HUES48 (cell line): ENCODE measurements around the gene NFIC.

Experiments
- H3K27ac ChIP-seq: one replicate; pipeline ENCODE4 v1.7.0; 2013; ENCODE audit warnings: low read depth, low read length, inconsistent platforms
- H3K27me3 ChIP-seq: 2 replicates; pipeline ENCODE4 v1.6.1; 2013; ENCODE audit warnings: mild to moderate bottlenecking, low read length; ENCODE audit not compliant: control insufficient read depth, insufficient read depth
- H3K36me3 ChIP-seq: 2 replicates; pipeline ENCODE4 v1.6.1; 2013; ENCODE audit warnings: low read length; ENCODE audit not compliant: control insufficient read depth, insufficient read depth
- H3K4me1 ChIP-seq: 2 replicates; pipeline ENCODE4 v1.6.1; 2013; ENCODE audit warnings: mild to moderate bottlenecking, low read length; ENCODE audit not compliant: control insufficient read depth, insufficient read depth
- H3K4me3 ChIP-seq: 2 replicates; pipeline ENCODE4 v1.5.1; 2013; ENCODE audit warnings: mild to moderate bottlenecking, low read depth, low read length
- H3K9ac ChIP-seq: 2 replicates; pipeline ENCODE4 v1.6.1; 2013; ENCODE audit warnings: mild to moderate bottlenecking, low read depth, low read length, moderate library complexity
- H3K9me3 ChIP-seq: 2 replicates; pipeline ENCODE4 v1.6.1; 2013; ENCODE audit warnings: low read length; ENCODE audit not compliant: control insufficient read depth, insufficient read depth

The NFIC gene

GRCh38 chr19:3404324-3405260 is 38.2 kb downstream of the NFIC start:
- no peaks in the 10 kb centered on the region for H3K4me1 ChIP-seq
- H3K27me3 ChIP-seq = no peaks in the 10 kb centered on the region
- H3K36me3 ChIP-seq = no peaks in the 10 kb centered on the region
- no peak overlapping the region for H3K4me3 ChIP-seq
- H3K9ac ChIP-seq = no peak overlapping the region
- no peaks in the 10 kb centered on the region for H3K9me3 ChIP-seq
- H3K27ac ChIP-seq = no peak overlapping the region

GRCh38 chr19:3405261-3405653 is 38.9 kb downstream of the NFIC start:
- Histone ChIP-seq H3K27me3 (no peaks in the 10 kb centered on the region), H3K4me1 (no peaks in the 10 kb centered on the region), H3K36me3 (no peaks in the 10 kb centered on the region), H3K9ac (no peak overlapping the region), H3K4me3 (no peak overlapping the region), H3K27ac (no peak overlapping the region), H3K9me3 (no peaks in the 10 kb centered on the region)

- no peak overlapping the region for H3K9ac ChIP-seq
- no peaks in the 10 kb centered on the region for H3K27me3 ChIP-seq
- H3K36me3 ChIP-seq = no peaks in the 10 kb centered on the region
- no peak overlapping the region for H3K27ac ChIP-seq
- no peaks in the 10 kb centered on the region for H3K9me3 ChIP-seq
- no peak overlapping the region for H3K4me3 ChIP-seq
- H3K4me1 ChIP-seq = no peaks in the 10 kb centered on the region
Observed at GRCh38 chr19:3406571-3407111, 40.3 kb downstream of the NFIC start.

- Histone ChIP-seq H3K27ac (no peak overlapping the region), H3K27me3 (no peaks in the 10 kb centered on the region), H3K4me1 (no peaks in the 10 kb centered on the region), H3K9ac (no peak overlapping the region), H3K4me3 (no peak overlapping the region), H3K36me3 (no peaks in the 10 kb centered on the region), H3K9me3 (no peaks in the 10 kb centered on the region)
Observed at GRCh38 chr19:3407556-3408516, 41.5 kb downstream of the NFIC start.

DNA sequence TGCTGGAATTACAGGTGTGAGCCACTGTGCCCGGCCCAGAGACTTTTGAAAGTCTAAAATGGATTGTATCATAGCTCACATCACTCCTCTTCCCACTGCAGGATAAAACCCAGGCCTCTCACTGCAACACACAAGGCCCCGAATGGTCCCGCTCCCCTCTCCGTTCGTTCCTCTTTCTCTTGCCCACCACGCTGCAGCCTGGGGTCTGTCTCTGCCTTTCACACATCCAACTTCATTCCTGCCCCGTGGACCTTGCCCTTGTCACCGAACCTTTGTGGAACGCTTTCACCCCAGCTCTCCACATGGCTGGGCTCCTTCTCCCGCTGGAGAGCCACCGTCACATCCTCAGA is 42.6 kb downstream of the NFIC start:
- H3K4me1 ChIP-seq = no peaks in the 10 kb centered on the region
- no peak overlapping the region for H3K4me3 ChIP-seq
- no peak overlapping the region for H3K27ac ChIP-seq
- H3K27me3 ChIP-seq = no peaks in the 10 kb centered on the region
- H3K36me3 ChIP-seq = no peaks in the 10 kb centered on the region
- H3K9ac ChIP-seq = no peak overlapping the region
- no peaks in the 10 kb centered on the region for H3K9me3 ChIP-seq

GRCh38 chr19:3409346-3410064 is 43.1 kb downstream of the NFIC start:
- Histone ChIP-seq H3K27ac (no peak overlapping the region), H3K4me1 (no peaks in the 10 kb centered on the region), H3K4me3 (no peak overlapping the region), H3K9ac (no peak overlapping the region), H3K36me3 (no peaks in the 10 kb centered on the region), H3K9me3 (no peaks in the 10 kb centered on the region), H3K27me3 (no peaks in the 10 kb centered on the region)

GRCh38 chr19:3411636-3412035 is 45.3 kb downstream of the NFIC start:
- Histone ChIP-seq H3K27ac (no peak overlapping the region), H3K9ac (no peak overlapping the region), H3K9me3 (no peaks in the 10 kb centered on the region), H3K4me3 (no peak overlapping the region), H3K27me3 (no peaks in the 10 kb centered on the region), H3K4me1 (no peaks in the 10 kb centered on the region), H3K36me3 (no peaks in the 10 kb centered on the region)

DNA sequence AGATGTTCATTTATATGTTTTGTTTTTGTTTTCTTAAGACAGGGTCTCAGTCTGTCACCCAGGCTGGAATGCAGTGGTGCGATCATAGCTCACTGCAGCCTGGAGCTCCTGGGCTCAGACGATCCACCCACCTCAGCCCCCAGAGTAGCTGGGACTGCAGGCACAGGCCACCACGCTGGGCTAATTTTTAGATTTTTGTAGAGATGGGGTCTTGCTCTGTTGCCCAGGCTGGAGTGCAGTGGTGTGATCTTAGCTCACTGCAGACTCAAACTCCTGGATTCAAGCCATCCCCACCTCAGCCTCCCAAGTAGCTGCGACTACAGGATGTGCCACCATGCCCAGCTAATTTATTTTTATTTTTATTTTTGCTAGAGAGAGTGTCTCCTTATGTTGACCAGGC is 45.7 kb downstream of the NFIC start:
- Histone ChIP-seq H3K9ac (no peak overlapping the region), H3K27ac (no peak overlapping the region), H3K36me3 (no peaks in the 10 kb centered on the region), H3K4me1 (no peaks in the 10 kb centered on the region), H3K27me3 (no peaks in the 10 kb centered on the region), H3K4me3 (no peak overlapping the region), H3K9me3 (no peaks in the 10 kb centered on the region)

- Histone ChIP-seq H3K4me1 (no peaks in the 10 kb centered on the region), H3K27me3 (no peaks in the 10 kb centered on the region), H3K9ac (no peak overlapping the region), H3K9me3 (no peaks in the 10 kb centered on the region), H3K36me3 (no peaks in the 10 kb centered on the region), H3K27ac (no peak overlapping the region), H3K4me3 (no peak overlapping the region)
Observed at GRCh38 chr19:3413796-3414327, 47.5 kb downstream of the NFIC start.

DNA sequence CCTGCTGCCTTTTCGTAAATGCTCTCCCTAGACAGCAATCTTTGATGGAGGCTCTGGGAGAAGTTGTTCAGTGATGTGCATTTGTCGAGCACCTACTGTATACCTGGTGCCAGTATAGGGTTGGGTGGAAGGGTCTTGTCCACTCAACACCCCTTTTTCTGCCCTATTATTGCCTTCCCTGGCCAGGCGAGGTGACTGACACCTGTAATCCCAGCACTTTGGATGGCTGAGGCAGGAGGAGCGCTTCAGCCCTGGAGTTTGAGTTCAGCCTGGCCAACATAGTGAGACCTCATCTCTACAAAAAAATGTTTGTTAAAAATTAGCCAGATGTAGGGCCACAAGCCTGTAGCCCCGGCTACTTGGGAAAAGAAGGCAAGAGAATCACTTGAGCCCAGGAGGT is 49.3 kb downstream of the NFIC start:
- Histone ChIP-seq H3K4me1 (no peaks in the 10 kb centered on the region), H3K27me3 (no peaks in the 10 kb centered on the region), H3K27ac (no peak overlapping the region), H3K4me3 (no peak overlapping the region), H3K36me3 (no peaks in the 10 kb centered on the region), H3K9me3 (no peaks in the 10 kb centered on the region), H3K9ac (no peak overlapping the region)
